CD1c-positive myeloid dendritic cell (primary cell): ENCODE data around the gene LDB2.
"Not testable (repeated sequence)": the region's sequence is repeated elsewhere in the genome, so short reads cannot be mapped to it uniquely, and the experiment has no call there.

ENCODE experiments used
- DNase-seq: peaks from one replicate; pipeline ENCODE4 v3.0.0-alpha.2; 2016; ENCODE audit errors: extremely low spot score

Gene LDB2

GRCh38 chr4:16545656-16546055 lies 352.8 kb downstream of the LDB2 start:
- DNase-seq = no peak

GRCh38 chr4:16544869-16545268 lies 353.6 kb downstream of the LDB2 start:
- DNase-seq = no peak

- DNase-seq = no peak
These were observed 354.2 kb downstream of the LDB2 start for GRCh38 chr4:16544251-16544721.

GRCh38 chr4:16537926-16538325 lies 360.5 kb downstream of the LDB2 start:
- DNase-seq = no peak

- no peak for DNase-seq
These were observed 366.0 kb downstream of the LDB2 start for GRCh38 chr4:16532240-16532970.

GRCh38 chr4:16530688-16531635 lies 367.5 kb downstream of the LDB2 start:
- no peak for DNase-seq

- DNase-seq = no peak
These were observed 373.4 kb downstream of the LDB2 start for GRCh38 chr4:16524911-16525554.

- DNase-seq = no peak
These were observed 374.0 kb downstream of the LDB2 start for GRCh38 chr4:16524406-16524805.

GRCh38 chr4:16523526-16523925 lies 374.9 kb downstream of the LDB2 start:
- not testable (repeated sequence) for DNase-seq

GRCh38 chr4:16521156-16521915 lies 377.1 kb downstream of the LDB2 start:
- DNase-seq = no peak

- DNase-seq = no peak
These were observed 381.5 kb downstream of the LDB2 start for GRCh38 chr4:16516796-16517439.

- no peak for DNase-seq
These were observed 384.6 kb downstream of the LDB2 start for GRCh38 chr4:16513876-16514275.

GRCh38 chr4:16508968-16509367 lies 389.5 kb downstream of the LDB2 start:
- no peak for DNase-seq

GRCh38 chr4:16505726-16506125 lies 392.7 kb downstream of the LDB2 start:
- DNase-seq = no peak

- no peak for DNase-seq
These were observed 393.2 kb downstream of the LDB2 start for GRCh38 chr4:16505267-16505666.

GRCh38 chr4:16503421-16504100 lies 394.9 kb downstream of the LDB2 start:
- no peak for DNase-seq

- DNase-seq = no peak
These were observed 399.5 kb downstream of the LDB2 start for GRCh38 chr4:16498978-16499377.

GRCh38 chr4:16496501-16496900 lies 401.9 kb downstream of the LDB2 start:
- DNase-seq = no peak

GRCh38 chr4:16492872-16493271 lies 405.6 kb downstream of the LDB2 start:
- no peak for DNase-seq

GRCh38 chr4:16489226-16489625 lies 409.2 kb downstream of the LDB2 start:
- DNase-seq = no peak
